CD4-positive, alpha-beta T cell treated with Interleukin-4 for 4 hours (primary cell): ENCODE data around the gene CDH4.

Source experiments
- DNase-seq: peaks from one replicate; pipeline ENCODE4 v3.0.0-alpha.2; 2020

CDH4 gene

GRCh38 chr20:61499859-61500554 is 247.9 kb downstream of the CDH4 start:
- no peak for DNase-seq

- DNase-seq = no peak
These were observed 248.8 kb downstream of the CDH4 start for GRCh38 chr20:61500791-61501321.

GRCh38 chr20:61502433-61502832 is 250.4 kb downstream of the CDH4 start:
- DNase-seq = no peak

- no peak for DNase-seq
These were observed 251.0 kb downstream of the CDH4 start for GRCh38 chr20:61503106-61503505.

- no peak for DNase-seq
These were observed 253.4 kb downstream of the CDH4 start for GRCh38 chr20:61505508-61505907.

GRCh38 chr20:61507778-61508177 is 255.7 kb downstream of the CDH4 start:
- DNase-seq = no peak

- DNase-seq = no peak
These were observed 256.4 kb downstream of the CDH4 start for GRCh38 chr20:61508301-61509096.

GRCh38 chr20:61510778-61511330 is 258.8 kb downstream of the CDH4 start:
- DNase-seq = no peak

- DNase-seq = no peak
These were observed 260.4 kb downstream of the CDH4 start for GRCh38 chr20:61512475-61512874.

GRCh38 chr20:61513124-61514017 is 261.3 kb downstream of the CDH4 start:
- DNase-seq = no peak

GRCh38 chr20:61514018-61514365 is 261.9 kb downstream of the CDH4 start:
- no peak for DNase-seq

- DNase-seq = no peak
These were observed 262.3 kb downstream of the CDH4 start for GRCh38 chr20:61514396-61514795.

GRCh38 chr20:61514805-61515505 is 262.9 kb downstream of the CDH4 start:
- DNase-seq = no peak

- no peak for DNase-seq
These were observed 263.9 kb downstream of the CDH4 start for GRCh38 chr20:61515922-61516321.

GRCh38 chr20:61516346-61517208 is 264.5 kb downstream of the CDH4 start:
- no peak for DNase-seq

- DNase-seq = no peak
These were observed 265.4 kb downstream of the CDH4 start for GRCh38 chr20:61517419-61517818.

GRCh38 chr20:61518424-61518951 is 266.4 kb downstream of the CDH4 start:
- DNase-seq = no peak

GRCh38 chr20:61519488-61519887 is 267.4 kb downstream of the CDH4 start:
- DNase-seq = no peak

- DNase-seq = no peak
These were observed 268.2 kb downstream of the CDH4 start for GRCh38 chr20:61520076-61520892.

GRCh38 chr20:61520893-61521460 is 268.9 kb downstream of the CDH4 start:
- no peak for DNase-seq
